IPS DF 6.9 (cell line): ENCODE data around the gene ATP6V0C.

ENCODE experiments used
- DNase-seq: peaks from one replicate; pipeline ENCODE4 v3.0.0-alpha.2; 2013; ENCODE audit warnings: low read depth, low spot score
- H3K27ac ChIP-seq: one replicate; pipeline ENCODE4 v1.5.1; 2013; ENCODE audit warnings: low read length, control low read depth
- H3K27me3 ChIP-seq: 2 replicates; pipeline ENCODE4 v1.6.1; 2013; ENCODE audit warnings: mild to moderate bottlenecking, low read length; ENCODE audit not compliant: control insufficient read depth, insufficient read depth
- H3K36me3 ChIP-seq: 2 replicates; pipeline ENCODE4 v1.6.1; 2013; ENCODE audit warnings: low read length; ENCODE audit not compliant: control insufficient read depth, insufficient read depth
- H3K4me1 ChIP-seq: 2 replicates; pipeline ENCODE4 v1.6.1; 2013; ENCODE audit warnings: low read length; ENCODE audit not compliant: control insufficient read depth, insufficient read depth
- H3K4me3 ChIP-seq: 2 replicates; pipeline ENCODE4 v1.5.1; 2013; ENCODE audit warnings: mild to moderate bottlenecking, low read length
- H3K9me3 ChIP-seq: 2 replicates; pipeline ENCODE4 v1.6.1; 2013; ENCODE audit warnings: low read length, inconsistent platforms; ENCODE audit not compliant: control insufficient read depth, insufficient read depth
- WGBS: extraction: QIAGEN DNeasy Blood & Tissue Kit; methylation state at CpG from one replicate; pipeline ENCODE4 v1.1.7; 2013; ENCODE audit warnings: mixed read lengths, missing lambda C conversion rate; ENCODE audit not compliant: insufficient read length, insufficient coverage; 5-methylcytosine and 5-hydroxymethylcytosine counted together

The ATP6V0C gene

GRCh38 chr16:2483939-2484897 lies 29.5 kb upstream of the ATP6V0C start:
- Histone ChIP-seq H3K9me3 (no peaks in the 10 kb centered on the region), H3K27ac (no peak overlapping the region), H3K4me1 (no peaks in the 10 kb centered on the region), H3K4me3 (no peak overlapping the region), H3K27me3 (no peaks in the 10 kb centered on the region), H3K36me3 (no peaks in the 10 kb centered on the region)
- DNase-seq: no peak
- no CpG with 5 or more reads among the region's 16 CpGs for WGBS

GRCh38 chr16:2484898-2485508 lies 28.7 kb upstream of the ATP6V0C start:
- H3K4me1 ChIP-seq: no peaks in the 10 kb centered on the region
- H3K36me3 ChIP-seq: no peaks in the 10 kb centered on the region
- no peaks in the 10 kb centered on the region for H3K9me3 ChIP-seq
- H3K27ac ChIP-seq: no peak overlapping the region
- no peak overlapping the region for H3K4me3 ChIP-seq
- no peak for DNase-seq
- WGBS: no CpG with 5 or more reads among the region's 13 CpGs
- H3K27me3 ChIP-seq: no peaks in the 10 kb centered on the region

GRCh38 chr16:2485811-2486507 lies 27.8 kb upstream of the ATP6V0C start:
- no peak for DNase-seq
- Histone ChIP-seq H3K36me3 (no peaks in the 10 kb centered on the region), H3K4me3 (no peak overlapping the region), H3K4me1 (no peaks in the 10 kb centered on the region), H3K27ac (no peak overlapping the region), H3K9me3 (no peaks in the 10 kb centered on the region), H3K27me3 (no peaks in the 10 kb centered on the region)
- WGBS: no CpG with 5 or more reads among the region's 33 CpGs

GRCh38 chr16:2486645-2487516 lies 26.9 kb upstream of the ATP6V0C start:
- no peak overlapping the region for H3K27ac ChIP-seq
- no CpG with 5 or more reads among the region's 29 CpGs for WGBS
- H3K27me3 ChIP-seq: no peaks in the 10 kb centered on the region
- no peaks in the 10 kb centered on the region for H3K9me3 ChIP-seq
- no peaks in the 10 kb centered on the region for H3K4me1 ChIP-seq
- DNase-seq: no peak
- no peak overlapping the region for H3K4me3 ChIP-seq
- no peaks in the 10 kb centered on the region for H3K36me3 ChIP-seq

GRCh38 chr16:2487517-2487842 lies 26.3 kb upstream of the ATP6V0C start:
- no peaks in the 10 kb centered on the region for H3K9me3 ChIP-seq
- H3K4me3 ChIP-seq: no peak overlapping the region
- WGBS: no CpG with 5 or more reads among the region's 8 CpGs
- no peaks in the 10 kb centered on the region for H3K4me1 ChIP-seq
- DNase-seq: no peak
- H3K36me3 ChIP-seq: no peaks in the 10 kb centered on the region
- H3K27me3 ChIP-seq: no peaks in the 10 kb centered on the region
- H3K27ac ChIP-seq: no peak overlapping the region

- H3K36me3 ChIP-seq: no peaks in the 10 kb centered on the region
- no peaks in the 10 kb centered on the region for H3K9me3 ChIP-seq
- no CpG with 5 or more reads among the region's 15 CpGs for WGBS
- no peaks in the 10 kb centered on the region for H3K4me1 ChIP-seq
- no peaks in the 10 kb centered on the region for H3K27me3 ChIP-seq
- no peak overlapping the region for H3K27ac ChIP-seq
- DNase-seq: no peak
- no peak overlapping the region for H3K4me3 ChIP-seq
These were observed 25.7 kb upstream of the ATP6V0C start for GRCh38 chr16:2487903-2488531.

- no peaks in the 10 kb centered on the region for H3K4me1 ChIP-seq
- no peak overlapping the region for H3K27ac ChIP-seq
- no peaks in the 10 kb centered on the region for H3K27me3 ChIP-seq
- no peak overlapping the region for H3K4me3 ChIP-seq
- no peaks in the 10 kb centered on the region for H3K36me3 ChIP-seq
- no CpG with 5 or more reads among the region's 16 CpGs for WGBS
- DNase-seq: no peak
- no peaks in the 10 kb centered on the region for H3K9me3 ChIP-seq
These were observed 24.2 kb upstream of the ATP6V0C start for GRCh38 chr16:2489581-2489980.

- Histone ChIP-seq H3K4me3 (no peak overlapping the region; the same call in 1 of the 2 replicates), H3K27me3 (no peaks in the 10 kb centered on the region), H3K36me3 (no peaks in the 10 kb centered on the region), H3K4me1 (no peaks in the 10 kb centered on the region), H3K9me3 (no peaks in the 10 kb centered on the region), H3K27ac (no peak overlapping the region)
- no CpG with 5 or more reads among the region's 23 CpGs for WGBS
- DNase-seq: no peak
These were observed 23.3 kb upstream of the ATP6V0C start for GRCh38 chr16:2490190-2491105.

- DNase-seq: no peak
- H3K27ac ChIP-seq: no peak overlapping the region
- H3K9me3 ChIP-seq: no peaks in the 10 kb centered on the region
- peaks cover 11% of the 10 kb centered on the region for H3K36me3 ChIP-seq
- H3K27me3 ChIP-seq: no peaks in the 10 kb centered on the region
- H3K4me1 ChIP-seq: no peaks in the 10 kb centered on the region
- no CpG with 5 or more reads among the region's 13 CpGs for WGBS
- no peak overlapping the region for H3K4me3 ChIP-seq
These were observed 21.5 kb upstream of the ATP6V0C start for GRCh38 chr16:2492292-2492691.
